Progenitor cell of endocrine pancreas (in vitro differentiated cells): ENCODE results near the gene PLCB3. TPM values are rescaled to one million over a fixed set of nuclear protein-coding genes. Genes with fewer than 3 reads are reported as not detected.

Experiments used
- DNase-seq: peaks from one replicate; pipeline ENCODE4 v3.0.0; 2021; ENCODE audit warnings: low spot score; ENCODE audit not compliant: unreplicated experiment
- H3K27ac Mint-ChIP-seq: 2 replicates; pipeline ENCODE4 v1.8.0; 2021; ENCODE audit warnings: mild to moderate bottlenecking, moderate library complexity, mixed read lengths
- H3K27me3 Mint-ChIP-seq: 2 replicates; pipeline ENCODE4 v1.8.0; 2021; ENCODE audit warnings: mixed read lengths
- H3K36me3 Mint-ChIP-seq: 2 replicates; pipeline ENCODE4 v1.8.0; 2022; ENCODE audit warnings: mixed read lengths; ENCODE audit not compliant: insufficient read depth
- H3K4me1 Mint-ChIP-seq: 2 replicates; pipeline ENCODE4 v1.8.0; 2021; ENCODE audit warnings: low read depth, mixed read lengths
- H3K4me3 Mint-ChIP-seq: 2 replicates; pipeline ENCODE4 v1.8.0; 2021; ENCODE audit warnings: low read depth, mild to moderate bottlenecking, moderate library complexity, mixed read lengths
- H3K9me3 Mint-ChIP-seq: 2 replicates; pipeline ENCODE4 v1.8.0; 2021; ENCODE audit warnings: low read depth, mixed read lengths
- total RNA-seq: library from RNA; stranded (reverse); gene quantifications from 2 replicates; pipeline ENCODE4 v1.2.1, GENCODE V29; 2021
- TF ChIP-seq, protein P1 (sequence below): fragments of 200-600 bp; sonication (generic); IDR thresholded peaks from one replicate; pipeline ENCODE4 v1.5.0; 2021; ENCODE audit warnings: antibody characterized with exemption, mild to moderate bottlenecking; ENCODE audit not compliant: unreplicated experiment

The PLCB3 gene
- total RNA-seq, 1 donor from 2014 or later: 22.6 TPM

DNA sequence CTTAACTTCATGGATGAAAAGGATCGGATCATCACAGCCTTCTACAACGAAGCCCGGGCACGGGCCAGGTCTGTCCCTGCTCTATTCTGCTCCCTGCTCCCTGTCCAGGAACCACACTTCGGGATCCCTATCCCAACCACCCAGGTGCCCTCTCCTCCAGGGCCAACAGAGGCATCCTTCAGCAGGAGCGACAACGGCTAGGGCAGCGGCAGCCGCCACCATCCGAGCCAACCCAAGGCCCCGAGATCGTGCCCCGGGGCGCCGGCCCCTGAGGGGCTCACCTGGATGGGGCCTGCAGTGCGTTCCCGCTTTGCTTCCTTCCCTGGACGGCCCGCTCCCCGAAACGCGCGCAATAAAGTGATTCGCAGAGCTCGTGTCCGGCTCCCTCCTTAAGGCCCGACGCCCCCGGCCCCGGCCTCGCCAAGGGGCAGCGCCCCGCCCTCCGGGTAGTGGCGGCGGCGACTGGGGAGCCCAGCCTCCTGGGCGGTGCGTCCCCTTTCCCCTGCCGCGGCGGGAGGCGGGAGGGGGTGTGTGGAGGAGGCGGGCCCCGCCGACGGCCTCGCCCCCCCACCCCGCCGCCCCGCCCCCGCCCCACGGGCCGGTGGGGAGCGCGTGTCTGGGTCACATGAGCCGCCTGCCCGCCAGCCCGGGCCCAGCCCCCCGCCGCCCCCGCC is 17.3 kb upstream of the PLCB3 start, which contains the start of gene VEGFB:
TSS of gene VEGFB (plus strand) at position 672 of the 674 bp plus-strand sequence. CDS start 250 bp downstream, outside the sequence.
- Mint-ChIP-seq H3K9me3 (no peaks in the 10 kb centered on the region), H3K36me3 (peaks cover 4% of the 10 kb centered on the region), H3K4me3 (peak within 1 kb of the TSS; percentile 84), H3K27ac (peak within 1 kb of the TSS; percentile 80), H3K27me3 (no peaks in the 10 kb centered on the region), H3K4me1 (peaks cover 25% of the 10 kb centered on the region)
- DNase-seq: peak; percentile 49
- TF ChIP-seq, protein P1, sequence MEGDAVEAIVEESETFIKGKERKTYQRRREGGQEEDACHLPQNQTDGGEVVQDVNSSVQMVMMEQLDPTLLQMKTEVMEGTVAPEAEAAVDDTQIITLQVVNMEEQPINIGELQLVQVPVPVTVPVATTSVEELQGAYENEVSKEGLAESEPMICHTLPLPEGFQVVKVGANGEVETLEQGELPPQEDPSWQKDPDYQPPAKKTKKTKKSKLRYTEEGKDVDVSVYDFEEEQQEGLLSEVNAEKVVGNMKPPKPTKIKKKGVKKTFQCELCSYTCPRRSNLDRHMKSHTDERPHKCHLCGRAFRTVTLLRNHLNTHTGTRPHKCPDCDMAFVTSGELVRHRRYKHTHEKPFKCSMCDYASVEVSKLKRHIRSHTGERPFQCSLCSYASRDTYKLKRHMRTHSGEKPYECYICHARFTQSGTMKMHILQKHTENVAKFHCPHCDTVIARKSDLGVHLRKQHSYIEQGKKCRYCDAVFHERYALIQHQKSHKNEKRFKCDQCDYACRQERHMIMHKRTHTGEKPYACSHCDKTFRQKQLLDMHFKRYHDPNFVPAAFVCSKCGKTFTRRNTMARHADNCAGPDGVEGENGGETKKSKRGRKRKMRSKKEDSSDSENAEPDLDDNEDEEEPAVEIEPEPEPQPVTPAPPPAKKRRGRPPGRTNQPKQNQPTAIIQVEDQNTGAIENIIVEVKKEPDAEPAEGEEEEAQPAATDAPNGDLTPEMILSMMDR: no peak

GRCh38 chr11:64234647-64235379 is 16.5 kb upstream of the PLCB3 start:
- TF ChIP-seq, protein P1: peak; percentile 33
- Mint-ChIP-seq H3K4me3 (peak overlapping the region; percentile 84), H3K36me3 (peaks cover 4% of the 10 kb centered on the region), H3K4me1 (peaks cover 21% of the 10 kb centered on the region), H3K9me3 (no peaks in the 10 kb centered on the region), H3K27ac (no peak overlapping the region), H3K27me3 (no peaks in the 10 kb centered on the region)
- DNase-seq: no peak

DNA sequence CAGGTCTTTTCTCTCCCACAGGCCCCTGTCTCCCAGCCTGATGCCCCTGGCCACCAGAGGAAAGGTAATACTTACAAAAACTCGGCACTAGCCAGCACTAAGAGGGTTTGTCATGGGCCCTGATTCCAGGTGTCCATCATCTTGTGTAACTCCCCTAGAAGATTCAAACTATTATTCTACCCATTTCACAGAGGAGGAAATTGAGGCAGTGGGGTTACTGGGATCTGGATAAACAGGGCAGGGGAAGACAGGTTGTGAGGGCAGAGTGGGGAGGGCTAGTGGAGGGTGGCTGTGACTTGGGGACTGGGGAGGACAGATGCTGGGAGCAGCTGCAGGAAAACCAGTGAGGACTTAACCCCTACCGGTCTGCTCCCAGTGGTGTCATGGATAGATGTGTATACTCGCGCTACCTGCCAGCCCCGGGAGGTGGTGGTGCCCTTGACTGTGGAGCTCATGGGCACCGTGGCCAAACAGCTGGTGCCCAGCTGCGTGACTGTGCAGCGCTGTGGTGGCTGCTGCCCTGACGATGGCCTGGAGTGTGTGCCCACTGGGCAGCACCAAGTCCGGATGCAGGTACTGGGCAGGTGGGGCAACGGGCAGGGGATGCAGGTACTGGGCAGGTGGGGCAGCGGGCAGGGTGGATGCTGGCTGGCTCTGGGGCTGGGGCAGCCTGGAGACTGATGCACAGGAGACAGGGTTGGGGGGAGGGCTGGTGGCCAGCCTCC is 15.7 kb upstream of the PLCB3 start:
- Mint-ChIP-seq H3K27me3 (no peaks in the 10 kb centered on the region), H3K4me3 (peak overlapping the region; percentile 84), H3K36me3 (peaks cover 4% of the 10 kb centered on the region), H3K4me1 (peaks cover 23% of the 10 kb centered on the region), H3K27ac (peak overlapping the region; percentile 80), H3K9me3 (no peaks in the 10 kb centered on the region)
- TF ChIP-seq, protein P1: no peak
- DNase-seq: no peak

DNA sequence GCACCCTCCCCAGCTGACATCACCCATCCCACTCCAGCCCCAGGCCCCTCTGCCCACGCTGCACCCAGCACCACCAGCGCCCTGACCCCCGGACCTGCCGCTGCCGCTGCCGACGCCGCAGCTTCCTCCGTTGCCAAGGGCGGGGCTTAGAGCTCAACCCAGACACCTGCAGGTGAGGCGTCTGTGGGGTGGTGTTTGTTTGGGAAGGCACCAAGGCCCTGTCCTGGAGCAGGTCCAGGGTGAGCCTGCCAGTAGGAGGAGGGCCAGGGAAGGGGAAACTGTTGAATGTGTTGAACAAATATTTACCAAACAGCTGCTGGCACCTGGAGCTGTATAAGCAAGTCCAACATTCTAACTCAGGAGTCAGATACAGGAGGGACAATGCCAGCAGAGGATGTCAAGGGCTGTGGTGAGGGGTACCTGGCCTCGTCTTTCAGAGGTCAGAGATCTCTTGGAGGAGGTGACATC is 13.8 kb upstream of the PLCB3 start:
- peak overlapping the region; percentile 53 for H3K4me3 Mint-ChIP-seq
- no peak for DNase-seq
- H3K9me3 Mint-ChIP-seq: no peaks in the 10 kb centered on the region
- no peaks in the 10 kb centered on the region for H3K27me3 Mint-ChIP-seq
- H3K4me1 Mint-ChIP-seq: peaks cover 23% of the 10 kb centered on the region
- H3K36me3 Mint-ChIP-seq: peaks cover 4% of the 10 kb centered on the region
- TF ChIP-seq, protein P1: no peak
- H3K27ac Mint-ChIP-seq: peak overlapping the region; percentile 90

- Mint-ChIP-seq H3K27ac (peak overlapping the region; percentile 90), H3K27me3 (no peaks in the 10 kb centered on the region), H3K9me3 (no peaks in the 10 kb centered on the region), H3K4me1 (peaks cover 23% of the 10 kb centered on the region), H3K36me3 (peaks cover 4% of the 10 kb centered on the region), H3K4me3 (peak overlapping the region; percentile 53)
- DNase-seq: no peak
- TF ChIP-seq, protein P1: no peak
Measured at GRCh38 chr11:64238076-64238475, 13.3 kb upstream of the PLCB3 start.
